HepG2 (cell line): ENCODE measurements around the gene FECH. TPM values are rescaled to one million over a fixed set of nuclear protein-coding genes. Genes with fewer than 3 reads are reported as not detected.

Source experiments
- ATAC-seq: fragments of 200-7000 bp; cut with Tn5 transposase; 3 replicates; pipeline ENCODE4 v1.9.1; 2020; ENCODE audit warnings: mild to moderate bottlenecking, moderate library complexity
- BruUV-seq: library from RNA; stranded (reverse); fragments of 400-500 nt; replicated peaks from 2 replicates; lab custom pipeline; 2021; lab: Mats Ljungman, UMichigan
- CTCF ChIA-PET: fragments of 300-600 bp; formaldehyde crosslinking; extraction: SDS; loops from one replicate; lab custom pipeline; 2021; ENCODE audit warnings: low total read pairs, inconsistent platforms, low intra/inter-chr PET ratio; lab: Yijun Ruan, JAX
- POLR2A ChIA-PET: fragments of 350-600 bp; sonication (Branson Sonifier 250); formaldehyde crosslinking; loops from one replicate; lab custom pipeline; 2020; ENCODE audit warnings: antibody characterized with exemption, inconsistent platforms; lab: Yijun Ruan, JAX
- DNase-seq: peaks from one replicate; pipeline ENCODE4 v3.0.0-alpha.2; 2015; ENCODE audit warnings: low spot score
- FAIRE-seq: peaks from 3 replicates; lab custom pipeline; 2011; peaks lifted over from hg19 to GRCh38; lab: Jason Lieb, UNC
- H2AFZ ChIP-seq: one replicate; pipeline ENCODE4 v1.6.1; 2011; ENCODE audit warnings: low read length, inconsistent platforms
- H3K27ac ChIP-seq: fragments of 300-600 bp; 3 replicates; pipeline ENCODE4 v1.8.0; 2011; ENCODE audit warnings: mixed run types, mild to moderate bottlenecking, mixed read lengths, low read length, inconsistent platforms; ENCODE audit not compliant: insufficient read depth; ENCODE audit errors: extremely low read length
- H3K27me3 ChIP-seq, 2 experiments: fragments of 200-600 bp in 1 of 2; 2 replicates in 1 of 2; 3 replicates in 1 of 2; pipeline versions ENCODE4 v1.6.0 to v1.8.0; 2011; ENCODE audit warnings: low read length in 2 of 2, mild to moderate bottlenecking in 2 of 2, moderate library complexity in 2 of 2, inconsistent platforms in 1 of 2; ENCODE audit not compliant: insufficient read depth in 2 of 2, control insufficient read depth in 1 of 2
- H3K36me3 ChIP-seq, 2 experiments: fragments of 200-600 bp in 1 of 2; replicated peaks in 1 of 2; 2 replicates in 1 of 2; 3 replicates in 1 of 2; pipeline versions ENCODE4 v1.5.1 to v1.8.0; 2011; ENCODE audit warnings: low read length in 2 of 2, inconsistent platforms in 1 of 2; ENCODE audit not compliant: insufficient read depth in 2 of 2, control insufficient read depth in 1 of 2
- H3K4me1 ChIP-seq: 2 replicates; pipeline ENCODE4 v1.5.1; 2012; ENCODE audit warnings: low read length, inconsistent platforms; ENCODE audit not compliant: insufficient read depth
- H3K4me2 ChIP-seq: 2 replicates; pipeline ENCODE4 v1.6.0; 2011; ENCODE audit warnings: low read depth, low read length, inconsistent platforms
- H3K4me3 ChIP-seq, 3 experiments: fragments of 200-600 bp in 1 of 3; sonication (generic), shearing (Covaris generic) in 1 of 3; replicated peaks in 1 of 3; 2 replicates each; pipeline ENCODE4 v1.5.1; 2011 to 2016; ENCODE audit warnings: low read length in 3 of 3, inconsistent platforms in 2 of 3, low read depth in 2 of 3, mild to moderate bottlenecking in 2 of 3, control low read depth in 1 of 3, mixed read lengths in 1 of 3; ENCODE audit not compliant: insufficient read depth in 1 of 3
- H3K79me2 ChIP-seq: one replicate; pipeline ENCODE4 v1.6.1; 2011; ENCODE audit warnings: low read length, inconsistent platforms; ENCODE audit not compliant: insufficient read depth
- H3K9ac ChIP-seq: 2 replicates; pipeline ENCODE4 v1.6.0; 2011; ENCODE audit warnings: mild to moderate bottlenecking, low read depth, low read length, inconsistent platforms; ENCODE audit not compliant: insufficient read depth
- H3K9me3 ChIP-seq: 2 replicates; pipeline ENCODE4 v1.5.1; 2012; ENCODE audit warnings: mild to moderate bottlenecking, low read length
- H4K20me1 ChIP-seq: 2 replicates; pipeline ENCODE4 v1.6.0; 2011; ENCODE audit warnings: inconsistent platforms, mild to moderate bottlenecking, low read length, moderate library complexity; ENCODE audit not compliant: insufficient read depth
- HMG20B ChIP-seq: conservative IDR thresholded peaks from 2 replicates; pipeline ENCODE4 v1.6.1; 2016; ENCODE audit warnings: missing genetic modification reagents, missing compliant biosample characterization
- HNRNPUL1 ChIP-seq: fragments of 200-400 bp; formaldehyde crosslinking; IDR thresholded peaks from 2 replicates; pipeline ENCODE4 v1.6.1; 2017; ENCODE audit warnings: low read depth, mild to moderate bottlenecking, low read length, moderate library complexity
- MAFF ChIP-seq: IDR thresholded peaks from 2 replicates; pipeline ENCODE4 v1.6.1; 2011; ENCODE audit warnings: low read depth, low read length, improper control_type of control experiment
- MAFK ChIP-seq, 2 experiments: IDR thresholded peaks in 1 of 2; conservative IDR thresholded peaks in 1 of 2; 2 replicates each; pipeline ENCODE4 v1.6.1; 2011; ENCODE audit warnings: improper control_type of control experiment in 2 of 2, low read length in 2 of 2
- MTERF4 ChIP-seq: sonication (generic); formaldehyde crosslinking; IDR thresholded peaks from 2 replicates; pipeline ENCODE4 v1.8.0; 2023; ENCODE audit warnings: mild to moderate bottlenecking, missing genetic modification reagents
- MXD3 ChIP-seq: IDR thresholded peaks from 2 replicates; pipeline ENCODE4 v1.6.1; 2016; ENCODE audit warnings: mild to moderate bottlenecking, missing biosample characterization, missing genetic modification reagents
- RBAK ChIP-seq: sonication (generic); formaldehyde crosslinking; IDR thresholded peaks from 2 replicates; pipeline ENCODE4 v1.5.1; 2020; ENCODE audit warnings: mild to moderate bottlenecking, missing genetic modification reagents
- SOX13 ChIP-seq, 3 experiments: fragments of 450-650 bp in 1 of 3; sonication (generic) in 1 of 3; formaldehyde crosslinking in 1 of 3; IDR thresholded peaks in 2 of 3; conservative IDR thresholded peaks in 1 of 3; 2 replicates each; pipeline versions ENCODE4 v1.5.0 to v1.6.1; 2016 to 2020; ENCODE audit warnings: antibody characterized with exemption in 1 of 3, mild to moderate bottlenecking in 1 of 3, missing compliant biosample characterization in 1 of 3, missing genetic modification reagents in 1 of 3, moderate library complexity in 1 of 3
- TEAD2 ChIP-seq: sonication (generic); formaldehyde crosslinking; IDR thresholded peaks from 2 replicates; pipeline ENCODE4 v1.9.0; 2021; ENCODE audit warnings: missing genetic modification reagents
- THAP11 ChIP-seq: IDR thresholded peaks from 2 replicates; pipeline ENCODE4 v1.6.1; 2016; ENCODE audit warnings: missing biosample characterization, missing genetic modification reagents
- ZFP82 ChIP-seq: sonication (generic); formaldehyde crosslinking; IDR thresholded peaks from 2 replicates; pipeline ENCODE4 v1.5.1; 2020; ENCODE audit warnings: mild to moderate bottlenecking, missing genetic modification reagents, borderline replicate concordance
- ZFY ChIP-seq: sonication (generic); formaldehyde crosslinking; IDR thresholded peaks from 2 replicates; pipeline ENCODE4 v1.4.0; 2020; ENCODE audit warnings: missing genetic modification reagents
- ZNF143 ChIP-seq: sonication (generic); formaldehyde crosslinking; IDR thresholded peaks from 2 replicates; pipeline ENCODE4 v1.4.0; 2020; ENCODE audit warnings: missing genetic modification reagents
- ZNF24 ChIP-seq: fragments of 450-650 bp; IDR thresholded peaks from 2 replicates; pipeline ENCODE4 v1.6.1; 2017; ENCODE audit warnings: antibody characterized with exemption, mild to moderate bottlenecking
- ZNF382 ChIP-seq: sonication (generic); formaldehyde crosslinking; IDR thresholded peaks from 2 replicates; pipeline ENCODE4 v1.5.0; 2020; ENCODE audit warnings: missing genetic modification reagents, mild to moderate bottlenecking, borderline replicate concordance
- ZNF510 ChIP-seq: sonication (generic); formaldehyde crosslinking; IDR thresholded peaks from 2 replicates; pipeline ENCODE4 v1.4.0; 2020; ENCODE audit warnings: low read depth, mild to moderate bottlenecking, missing genetic modification reagents
- ZNF556 ChIP-seq: sonication (generic); formaldehyde crosslinking; IDR thresholded peaks from 2 replicates; pipeline ENCODE4 v1.4.0; 2020; ENCODE audit warnings: mild to moderate bottlenecking, missing genetic modification reagents, borderline replicate concordance
- ZNF605 ChIP-seq: sonication (generic); formaldehyde crosslinking; IDR thresholded peaks from 2 replicates; pipeline ENCODE4 v1.8.0; 2022; ENCODE audit warnings: mild to moderate bottlenecking, missing genetic modification reagents
- WGBS: methylation state at CpG from one replicate; pipeline ENCODE4 v1.1.6; 2017; ENCODE audit warnings: low lambda C conversion rate; 5-methylcytosine and 5-hydroxymethylcytosine counted together
- in situ Hi-C: cut with HindIII; loops from 2 replicates; pipeline ENCODE4 v1.10.0; 2017; ENCODE audit warnings: low pct_unique_long_range_greater_than_20kb; ENCODE audit not compliant: extremely low pct_ligation_motif_present
- intact Hi-C: fragments of 100-400 bp; cut with micrococcal nuclease; formaldehyde crosslinking; loops from one replicate; pipeline ENCODE4 v1.10.0; 2022; ENCODE audit not compliant: unreplicated experiment
- polyA plus RNA-seq, 8 experiments: library from polyadenylated mRNA; depleted of rRNA in 3 of 8; stranded (reverse) in 7 of 8; unstranded in 1 of 8; fragments of >200 nt; fragmentation: Illumina TruSeq in 4 of 8; extraction: Trizol in 4 of 8; gene quantifications; 2 replicates each; pipeline versions ENCODE4 v1.2.1 to v1.2.3, GENCODE V29; 2011 to 2016; ENCODE audit warnings: low read depth in 4 of 8, missing spikeins in 1 of 8, mixed read lengths in 1 of 8; ENCODE audit not compliant: insufficient read depth in 1 of 8
- total RNA-seq, 5 experiments: library from RNA; depleted of rRNA; stranded (reverse); fragments of >200 nt; fragmentation: Illumina TruSeq; extraction: Trizol; gene quantifications; 2 replicates each; pipeline ENCODE4 v1.2.3, GENCODE V29; 2016; ENCODE audit warnings: low read depth in 1 of 5

The FECH gene
- total and polyA plus RNA-seq, 2 of the 13 experiments (the other 11 are each of a cell fraction or from before 2014, with no cell fraction given): 14.7 to 21.9 TPM

GRCh38 chr18:57523171-57523956, 63.1 kb downstream of the FECH start:
- peaks cover 13% of the 10 kb centered on the region for H3K4me1 ChIP-seq
- peak; percentile 31; the same call in 1 of the 3 replicates for ATAC-seq
- no peak overlapping the region for H3K4me2 ChIP-seq
- CTCF ChIA-PET: no interaction called here
- no peak overlapping the region for H3K27ac ChIP-seq
- no peaks in the 10 kb centered on the region; a peak in 2 of 5 replicates for H3K27me3 ChIP-seq
- no peak for TF ChIP-seq HNRNPUL1
- TF ChIP-seq TEAD2 (CRISPR knock-in tag): no peak
- no peak for TF ChIP-seq ZNF556 (CRISPR knock-in tag)
- no peak for TF ChIP-seq ZNF143 (CRISPR knock-in tag)
- TF ChIP-seq HMG20B (CRISPR knock-in tag): no peak
- TF ChIP-seq ZNF510 (CRISPR knock-in tag): no peak
- no peak for TF ChIP-seq THAP11 (CRISPR knock-in tag)
- TF ChIP-seq ZFP82 (CRISPR knock-in tag): no peak
- no peak for TF ChIP-seq ZNF605 (CRISPR knock-in tag)
- no peak for TF ChIP-seq RBAK (CRISPR knock-in tag)
- no peak for TF ChIP-seq MTERF4 (CRISPR knock-in tag)
- no peak for TF ChIP-seq ZFY (CRISPR knock-in tag)
- TF ChIP-seq MAFF: peak; percentile 93
- TF ChIP-seq MAFK (conservative IDR thresholded peaks at IDR 0.05 in 1 of 2, IDR thresholded peaks at IDR 0.05 in 1 of 2; ENCODE audit: low read length in 2 of 2): peak; percentile 94
- TF ChIP-seq MXD3 (CRISPR knock-in tag): no peak
- no peak for TF ChIP-seq SOX13 (IDR thresholded peaks at IDR 0.05)
- no peak for TF ChIP-seq SOX13 (CRISPR knock-in tag; conservative IDR thresholded peaks at IDR 0.05 in 1 of 2, IDR thresholded peaks at IDR 0.05 in 1 of 2)
- TF ChIP-seq ZNF24: no peak
- no peak for TF ChIP-seq ZNF382
- no peaks in the 10 kb centered on the region for H3K36me3 ChIP-seq
- H2AFZ ChIP-seq: no peak overlapping the region
- POLR2A ChIA-PET: no interaction called here
- WGBS: 39% methylated on average over 11 of the region's 11 CpGs
- no peaks in the 10 kb centered on the region for H3K9me3 ChIP-seq
- BruUV-seq: no TSS peak
- DNase-seq: no peak
- no peaks in the 10 kb centered on the region for H3K79me2 ChIP-seq
- no peaks in the 10 kb centered on the region for H4K20me1 ChIP-seq
- H3K9ac ChIP-seq: no peak overlapping the region
- no peak for FAIRE-seq
- intact Hi-C loops: no loop called here
- in situ Hi-C loops: no loop called here
- H3K4me3 ChIP-seq: no peak overlapping the region
